Pancreas (tissue), 10 donors: ENCODE results near the gene ADPRHL1. TPM values are rescaled to one million over a fixed set of nuclear protein-coding genes. Genes with fewer than 3 reads are reported as not detected.

ENCODE experiments used
- ATAC-seq, 4 donors: fragments of 200-7000 bp; cut with Tn5 transposase; one replicate each; pipeline versions ENCODE4 v1.8.0 to v1.9.1; 2020; ENCODE audit warnings: mild to moderate bottlenecking in 4 of 4, moderate library complexity in 4 of 4
- DNase-seq, 6 donors: peaks; one replicate each; pipeline ENCODE4 v3.0.0-alpha.2; 2020
- FAIRE-seq: peaks from 2 replicates; lab custom pipeline; 2012; peaks lifted over from hg19 to GRCh38; lab: Jason Lieb, UNC
- H3K27ac ChIP-seq, 4 donors: fragments of 200-600 bp; sonication (generic); 1 replicate in 3 of 4; 2 replicates in 1 of 4; pipeline versions ENCODE4 v1.5.0 to v1.8.0; 2020
- H3K27me3 ChIP-seq, 4 donors: fragments of 200-600 bp; one replicate each; pipeline ENCODE4 v1.8.0; 2021
- H3K36me3 ChIP-seq, 3 donors: fragments of 200-600 bp; sonication (generic) in 1 of 3; one replicate each; pipeline versions ENCODE4 v1.5.0 to v1.8.0; 2020 to 2021
- H3K4me1 ChIP-seq, 3 donors: fragments of 200-600 bp; one replicate each; pipeline ENCODE4 v1.8.0; 2021
- H3K4me3 ChIP-seq, 4 donors: fragments of 200-600 bp; sonication (generic) in 2 of 4; one replicate each; pipeline versions ENCODE4 v1.5.0 to v1.8.0; 2020 to 2021
- H3K9me3 ChIP-seq, 4 donors: fragments of 200-600 bp; one replicate each; pipeline ENCODE4 v1.8.0; 2021
- WGBS, 2 donors: extraction: QIAGEN DNeasy Blood & Tissue Kit; methylation state at CpG; one replicate each; pipeline ENCODE4 v1.1.7; 2013; 5-methylcytosine and 5-hydroxymethylcytosine counted together
- intact Hi-C, 3 donors: fragments of 100-400 bp; cut with DNase I; formaldehyde crosslinking; loops; one replicate each; pipeline versions ENCODE4 v1.11.1 to v1.14.2; 2022
- polyA plus RNA-seq, 2 donors: library from polyadenylated mRNA; stranded (reverse); fragments of 200-250 nt; gene quantifications; one replicate each; pipeline ENCODE4 v1.2.3, GENCODE V29; 2013
- total RNA-seq, 6 donors: library from RNA; stranded (reverse); fragmentation: NEBNext Ultra II Directional in 4 of 6; extraction: Animal tissue kit (Norgen Biotek cat#: 25700) in 4 of 6; gene quantifications; one replicate each; pipeline versions ENCODE4 v1.2.1 to v1.2.4, GENCODE V29; 2021 to 2023
- TF ChIP-seq, protein P1 (sequence below), 4 donors: fragments of 200-600 bp; sonication (generic) in 3 of 4; IDR thresholded peaks; one replicate each; pipeline versions ENCODE4 v1.5.0 to v1.8.0; 2021; ENCODE audit warnings: antibody characterized with exemption in 4 of 4
- donor health status: healthy with polysubstance abuse.
- donor health status: DM: no; HTN: no; CAD: no; lungs with moderate emphysema.
- donor health status: DM: no; HTN: no; CAD: no.
- donor health status: control.
- donor health status: control.
- donor health status: Bipolar disorder and iron deficiency.
- donor health status: DM: yes; HTN: yes; CAD: no.
- donor health status: DM: no; HTN: no; CAD: no.
- donor health status: DM: no; HTN: no; CAD: no.
- donor health status: DM: yes; HTN: yes; CAD: no.

The ADPRHL1 gene
- total and polyA plus RNA-seq, 8 donors, result 1.2 to 6.0 (median 3.0) TPM

DNA sequence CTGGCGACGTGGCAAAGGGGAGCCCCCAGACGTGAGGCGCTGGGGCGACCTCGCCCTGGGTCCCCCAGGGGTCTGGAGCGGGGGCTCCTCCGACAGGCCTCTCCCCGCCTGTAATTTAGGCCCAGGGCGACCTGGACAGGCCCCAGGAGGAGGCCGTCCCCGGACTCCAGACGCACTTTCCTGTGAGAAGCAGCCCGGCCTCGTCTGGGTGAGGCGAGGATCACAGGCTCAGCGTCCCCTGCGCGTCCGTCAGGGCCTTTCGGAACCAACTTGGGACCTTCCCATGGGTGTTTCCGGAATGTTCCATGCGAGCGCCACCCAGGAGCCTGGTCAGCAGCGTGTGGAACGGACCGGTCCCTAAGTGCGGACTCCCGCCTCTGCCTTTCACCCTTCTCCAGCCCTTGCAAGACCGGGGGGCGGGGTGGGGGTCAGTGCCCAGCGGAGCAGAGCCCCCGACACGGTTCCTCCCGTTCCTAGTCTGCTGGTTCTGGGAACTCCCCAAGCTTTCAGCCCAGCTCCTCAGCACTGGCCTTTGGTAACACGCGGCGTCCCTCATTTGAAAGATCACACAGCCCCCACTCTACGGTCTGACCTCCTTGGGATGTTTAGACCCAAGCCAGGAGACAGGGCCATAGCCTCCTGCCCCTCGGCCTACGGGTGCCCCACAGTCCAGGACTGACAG, 88.2 kb downstream of the ADPRHL1 start:
- no peaks in the 10 kb centered on the region for H3K9me3 ChIP-seq
- TF ChIP-seq, protein P1, sequence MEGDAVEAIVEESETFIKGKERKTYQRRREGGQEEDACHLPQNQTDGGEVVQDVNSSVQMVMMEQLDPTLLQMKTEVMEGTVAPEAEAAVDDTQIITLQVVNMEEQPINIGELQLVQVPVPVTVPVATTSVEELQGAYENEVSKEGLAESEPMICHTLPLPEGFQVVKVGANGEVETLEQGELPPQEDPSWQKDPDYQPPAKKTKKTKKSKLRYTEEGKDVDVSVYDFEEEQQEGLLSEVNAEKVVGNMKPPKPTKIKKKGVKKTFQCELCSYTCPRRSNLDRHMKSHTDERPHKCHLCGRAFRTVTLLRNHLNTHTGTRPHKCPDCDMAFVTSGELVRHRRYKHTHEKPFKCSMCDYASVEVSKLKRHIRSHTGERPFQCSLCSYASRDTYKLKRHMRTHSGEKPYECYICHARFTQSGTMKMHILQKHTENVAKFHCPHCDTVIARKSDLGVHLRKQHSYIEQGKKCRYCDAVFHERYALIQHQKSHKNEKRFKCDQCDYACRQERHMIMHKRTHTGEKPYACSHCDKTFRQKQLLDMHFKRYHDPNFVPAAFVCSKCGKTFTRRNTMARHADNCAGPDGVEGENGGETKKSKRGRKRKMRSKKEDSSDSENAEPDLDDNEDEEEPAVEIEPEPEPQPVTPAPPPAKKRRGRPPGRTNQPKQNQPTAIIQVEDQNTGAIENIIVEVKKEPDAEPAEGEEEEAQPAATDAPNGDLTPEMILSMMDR (IDR thresholded peaks at IDR 0.05), result no peak
- H3K27ac ChIP-seq, result peak overlapping the region in 2 of 4 donors; percentile 49 to 54
- DNase-seq (peak in 4 of 6 donors; percentile 35 to 79 (median 52)), FAIRE-seq (no peak), ATAC-seq (peak in 1 of 4 donors; percentile 8)
- no peaks in the 10 kb centered on the region for H3K36me3 ChIP-seq
- intact Hi-C loops, result no loop called here
- 88% methylated on average over 38 to 41 of the region's 41 CpGs for WGBS, 2 donors
- H3K27me3 ChIP-seq, result no peaks in the 10 kb centered on the region
- H3K4me3 ChIP-seq, result peak overlapping the region in 2 of 4 donors; percentile 32 to 39
- peaks cover 0 to 3% (median 0%) of the 10 kb centered on the region in 3 donors for H3K4me1 ChIP-seq

DNA sequence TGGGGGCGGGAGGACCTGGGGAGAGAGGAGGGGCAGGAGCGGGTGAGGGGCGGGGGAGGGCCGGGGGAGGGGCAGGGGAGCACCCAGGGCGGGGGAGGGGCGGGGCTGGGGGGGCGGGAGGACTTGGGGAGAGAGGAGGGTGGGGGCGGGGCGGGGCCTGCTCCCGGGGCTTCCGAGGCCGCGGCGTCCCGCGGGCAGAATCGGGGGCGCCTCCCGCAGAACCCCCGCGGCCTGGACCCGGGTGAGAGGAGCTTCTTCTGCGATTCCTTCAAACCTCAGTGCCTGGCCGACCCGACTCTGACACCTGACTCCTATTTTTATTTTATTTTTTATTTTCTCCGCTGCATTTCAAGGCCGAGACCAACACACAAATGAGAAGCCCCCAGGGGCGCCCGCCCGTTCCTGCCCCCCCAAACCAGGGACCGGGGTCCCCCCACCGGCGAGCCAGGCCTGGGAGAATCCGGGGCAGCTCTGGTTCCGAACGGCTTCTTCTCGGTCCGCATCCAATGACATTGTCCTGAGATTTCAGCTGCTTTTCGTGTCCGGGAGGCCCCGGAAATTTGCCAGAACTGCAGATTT, 88.9 kb downstream of the ADPRHL1 start:
- H3K36me3 ChIP-seq, result no peaks in the 10 kb centered on the region
- peak in 3 of 4 donors; percentile 10 to 22 (median 22) for ATAC-seq
- intact Hi-C loops, result no loop called here
- FAIRE-seq, result no peak
- no peaks in the 10 kb centered on the region for H3K27me3 ChIP-seq
- 24 to 30% methylated on average over 20 to 22 of the region's 41 CpGs for WGBS, 2 donors
- H3K4me1 ChIP-seq, result peaks cover 0 to 3% (median 0%) of the 10 kb centered on the region in 3 donors
- peak overlapping the region in 3 of 4 donors; percentile 7 to 39 (median 32) for H3K4me3 ChIP-seq
- TF ChIP-seq, protein P1 (IDR thresholded peaks at IDR 0.05), result no peak
- H3K27ac ChIP-seq, result peak overlapping the region in 3 of 4 donors; percentile 33 to 54 (median 49)
- no peaks in the 10 kb centered on the region for H3K9me3 ChIP-seq
- peak in 3 of 6 donors; percentile 13 to 61 (median 45) for DNase-seq

DNA sequence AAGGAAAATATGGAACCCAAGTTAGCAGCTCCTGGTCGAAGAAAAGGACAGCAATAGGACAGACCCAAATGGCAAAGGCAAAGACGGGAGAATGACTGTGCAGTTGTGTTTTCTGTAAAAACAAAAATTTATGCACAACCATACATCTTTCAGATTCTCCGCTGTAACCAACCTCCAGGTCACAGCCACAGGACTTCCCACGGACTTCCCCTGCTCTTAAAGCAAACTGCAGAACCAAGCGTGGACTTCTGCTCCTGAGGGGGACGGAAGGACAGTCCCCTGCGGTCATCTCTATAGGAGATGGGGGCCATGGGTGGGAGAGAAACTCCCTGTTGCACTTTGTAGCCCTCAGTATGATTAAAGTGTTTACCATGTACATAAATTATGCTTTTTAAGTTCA, 91.9 kb downstream of the ADPRHL1 start:
- H3K9me3 ChIP-seq, result no peaks in the 10 kb centered on the region
- FAIRE-seq (no peak), ATAC-seq (no peak), DNase-seq (peak in 1 of 6 donors; percentile 19)
- intact Hi-C loops, result no loop called here
- no peaks in the 10 kb centered on the region for H3K36me3 ChIP-seq
- H3K4me1 ChIP-seq, result peaks cover 0 to 3% (median 0%) of the 10 kb centered on the region in 3 donors
- no peak overlapping the region for H3K4me3 ChIP-seq
- H3K27ac ChIP-seq, result no peak overlapping the region
- 84 to 85% methylated on average over 7 of the region's 7 CpGs for WGBS, 2 donors
- H3K27me3 ChIP-seq, result no peaks in the 10 kb centered on the region
- TF ChIP-seq, protein P1 (IDR thresholded peaks at IDR 0.05), result no peak

DNA sequence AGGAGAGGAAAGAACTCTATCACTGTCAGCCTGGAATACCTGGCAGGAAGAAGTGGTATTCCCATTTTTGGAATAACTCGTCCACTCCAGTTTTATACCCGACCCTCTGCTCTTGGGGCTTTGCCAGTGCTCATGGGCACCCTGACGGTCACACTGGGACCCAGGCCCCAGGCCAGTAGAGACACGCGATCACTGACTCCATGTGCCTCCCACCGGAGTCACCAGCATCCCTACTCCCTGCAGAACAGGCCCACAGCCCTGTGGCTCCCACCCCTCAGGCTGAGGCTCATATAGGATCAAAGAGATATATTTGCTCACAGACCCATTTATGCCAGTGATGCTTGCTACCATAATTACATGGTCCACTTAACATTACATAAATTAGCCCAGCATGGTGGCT, 92.8 kb downstream of the ADPRHL1 start:
- peaks cover 0 to 3% (median 0%) of the 10 kb centered on the region in 3 donors for H3K4me1 ChIP-seq
- no peak overlapping the region for H3K4me3 ChIP-seq
- TF ChIP-seq, protein P1 (IDR thresholded peaks at IDR 0.05), result no peak
- WGBS, 2 donors, result 91 to 95% methylated on average over 6 of the region's 6 CpGs
- no peak overlapping the region for H3K27ac ChIP-seq
- ATAC-seq, result no peak
- H3K9me3 ChIP-seq, result no peaks in the 10 kb centered on the region
- no peaks in the 10 kb centered on the region for H3K36me3 ChIP-seq
- no peak for FAIRE-seq
- peak in 2 of 6 donors; percentile 4 to 36 for DNase-seq
- H3K27me3 ChIP-seq, result no peaks in the 10 kb centered on the region
- intact Hi-C loops, result no loop called here
